GM12878 (cell line): ENCODE data around the gene EEF2K. TPM values are rescaled to one million over a fixed set of nuclear protein-coding genes. Genes with fewer than 3 reads are reported as not detected.

Experiments used
- ATAC-seq: fragments of 200-7000 bp; cut with Tn5 transposase; 3 replicates; pipeline ENCODE4 v1.9.1; 2020; ENCODE audit warnings: mild to moderate bottlenecking, moderate library complexity
- BruUV-seq: library from RNA; stranded (reverse); fragments of 400-500 nt; replicated peaks from 2 replicates; lab custom pipeline; 2021; lab: Mats Ljungman, UMichigan
- CTCF ChIA-PET: fragments of 300-600 bp; sonication (Branson Sonifier 250); formaldehyde crosslinking; extraction: SDS; loops from one replicate; lab custom pipeline; 2021; ENCODE audit warnings: inconsistent platforms; lab: Yijun Ruan, JAX
- POLR2A ChIA-PET: fragments of 350-600 bp; formaldehyde crosslinking; extraction: SDS; loops from one replicate; lab custom pipeline; 2021; ENCODE audit warnings: inconsistent platforms; lab: Charles Lee
- RAD21 ChIA-PET: fragments of 300-600 bp; sonication (Branson Sonifier 250); formaldehyde crosslinking; loops from one replicate; lab custom pipeline; 2023; ENCODE audit warnings: antibody characterized with exemption; ENCODE audit not compliant: unreplicated experiment; lab: Charles Lee
- SMC1A ChIA-PET: fragments of 300-600 bp; sonication (Branson Sonifier 250); formaldehyde crosslinking; loops from one replicate; lab custom pipeline; 2023; ENCODE audit not compliant: unreplicated experiment, uncharacterized antibody; lab: Charles Lee
- DNase-seq: peaks from one replicate; pipeline ENCODE4 v3.0.0-alpha.2; 2011; ENCODE audit warnings: low read depth, low spot score
- FAIRE-seq: peaks from 3 replicates; lab custom pipeline; 2011; peaks lifted over from hg19 to GRCh38; lab: Jason Lieb, UNC
- H2AFZ ChIP-seq: 2 replicates; pipeline ENCODE4 v1.6.0; 2011; ENCODE audit warnings: low read depth, low read length, control low read depth; ENCODE audit not compliant: control insufficient read depth
- H3K27ac ChIP-seq: 2 replicates; pipeline ENCODE4 v1.5.1; 2011; ENCODE audit warnings: control low read depth; ENCODE audit not compliant: control insufficient read depth, insufficient read depth
- H3K27me3 ChIP-seq, 2 experiments: replicated peaks in 1 of 2; 2 replicates each; pipeline versions ENCODE4 v1.6.0 to v1.6.1; 2011; ENCODE audit warnings: low read length in 1 of 2; ENCODE audit not compliant: control insufficient read depth in 2 of 2, insufficient read depth in 2 of 2
- H3K36me3 ChIP-seq, 2 experiments: 2 replicates each; pipeline ENCODE4 v1.5.1; 2011; ENCODE audit warnings: low read length in 1 of 2; ENCODE audit not compliant: control insufficient read depth in 2 of 2, insufficient read depth in 2 of 2
- H3K4me1 ChIP-seq: 2 replicates; pipeline ENCODE4 v1.6.1; 2011; ENCODE audit warnings: mild to moderate bottlenecking, low read length, moderate library complexity, mixed read lengths; ENCODE audit not compliant: control insufficient read depth, insufficient read depth
- H3K4me2 ChIP-seq: 2 replicates; pipeline ENCODE4 v1.6.0; 2011; ENCODE audit warnings: control low read depth; ENCODE audit not compliant: control insufficient read depth, insufficient read depth
- H3K4me3 ChIP-seq: fragments of 200-600 bp; sonication (generic); 2 replicates; pipeline ENCODE4 v1.5.1; 2016
- H3K79me2 ChIP-seq: 2 replicates; pipeline ENCODE4 v1.6.0; 2011; ENCODE audit warnings: low read length; ENCODE audit not compliant: control insufficient read depth, insufficient read depth
- H3K9ac ChIP-seq: 2 replicates; pipeline ENCODE4 v1.8.0; 2011; ENCODE audit warnings: low read length, control low read depth, mixed read lengths; ENCODE audit not compliant: control insufficient read depth, insufficient read depth
- H3K9me3 ChIP-seq: replicated peaks from 3 replicates; pipeline ENCODE4 v1.5.1; 2011; ENCODE audit warnings: mild to moderate bottlenecking, low read length; ENCODE audit not compliant: control insufficient read depth, insufficient read depth
- H4K20me1 ChIP-seq: 2 replicates; pipeline ENCODE4 v1.6.0; 2011; ENCODE audit not compliant: control insufficient read depth, insufficient read depth
- CBX5 ChIP-seq: sonication (generic); IDR thresholded peaks from 2 replicates; pipeline ENCODE4 v1.6.1; 2016; ENCODE audit warnings: low read depth, moderate library complexity, mild to moderate bottlenecking, inconsistent platforms
- JUNB ChIP-seq: IDR thresholded peaks from 2 replicates; pipeline ENCODE4 v1.6.1; 2016; ENCODE audit warnings: antibody characterized with exemption, mild to moderate bottlenecking
- PAX5 ChIP-seq: IDR thresholded peaks from 2 replicates; pipeline ENCODE4 v1.6.1; 2011; ENCODE audit warnings: low read depth, low read length, borderline replicate concordance
- PML ChIP-seq: IDR thresholded peaks from 2 replicates; pipeline ENCODE4 v1.6.1; 2012; ENCODE audit warnings: low read length, inconsistent platforms
- STAT1 ChIP-seq: fragments of 450-650 bp; conservative IDR thresholded peaks from 2 replicates; pipeline ENCODE4 v1.6.1; 2014; ENCODE audit warnings: antibody characterized with exemption, mild to moderate bottlenecking
- ZNF384 ChIP-seq: IDR thresholded peaks from 2 replicates; pipeline ENCODE4 v1.6.1; 2012; ENCODE audit warnings: low read depth, mild to moderate bottlenecking, low read length, improper control_type of control experiment, borderline replicate concordance
- WGBS: methylation state at CpG from one replicate; pipeline ENCODE4 v1.1.6; 2016; ENCODE audit warnings: low lambda C conversion rate; ENCODE audit not compliant: insufficient replicate concordance, insufficient coverage; ENCODE audit errors: missing lambda C conversion rate; 5-methylcytosine and 5-hydroxymethylcytosine counted together
- in situ Hi-C: fragments of 300-500 bp; cut with MboI; formaldehyde crosslinking; loops from 9 replicates; pipeline ENCODE4 v1.14.3; 2018; ENCODE audit warnings: mixed read lengths
- intact Hi-C: fragments of 100-400 bp; cut with micrococcal nuclease; formaldehyde crosslinking; loops from one replicate; pipeline ENCODE4 v1.14.2; 2022; ENCODE audit not compliant: unreplicated experiment
- polyA plus RNA-seq, 11 experiments: library from polyadenylated mRNA; depleted of rRNA in 4 of 11; unstranded in 6 of 11; stranded (reverse) in 5 of 11; fragments of >200 nt; fragmentation: Nextera tagmentation in 4 of 11; fragmentation: Illumina TruSeq in 1 of 11; extraction: Ambion mirVana in 4 of 11; extraction: Trizol in 1 of 11; gene quantifications; 1 replicate in 1 of 11; 2 replicates in 10 of 11; pipeline versions ENCODE4 v1.2.1 to v1.2.3, GENCODE V29; 2011 to 2016; ENCODE audit warnings: inconsistent platforms in 2 of 11, missing spikeins in 2 of 11, low read depth in 1 of 11
- total RNA-seq, 4 experiments: library from RNA; depleted of rRNA in 3 of 4; stranded (reverse); fragments of >200 nt in 3 of 4; fragmentation: Illumina TruSeq in 1 of 4; extraction: Trizol in 1 of 4; gene quantifications; 2 replicates each; pipeline versions ENCODE4 v1.2.1 to v1.2.3, GENCODE V29; 2013 to 2021
- TF ChIP-seq, protein P1 (sequence below): fragments of 450-650 bp; IDR thresholded peaks from 2 replicates; pipeline ENCODE4 v1.6.1; 2017; ENCODE audit warnings: mild to moderate bottlenecking, low read depth, inconsistent platforms; ENCODE audit not compliant: poor library complexity, severe bottlenecking
- TF ChIP-seq, protein P2 (sequence below): IDR thresholded peaks from 2 replicates; pipeline ENCODE4 v1.6.1; 2011; ENCODE audit warnings: borderline replicate concordance, low read depth, mild to moderate bottlenecking, moderate library complexity, low read length; ENCODE audit not compliant: insufficient read depth, poor library complexity, severe bottlenecking
- TF ChIP-seq, protein P3 (sequence below): IDR thresholded peaks from 2 replicates; pipeline ENCODE4 v1.6.1; 2012; ENCODE audit warnings: low read depth, low read length, improper control_type of control experiment
- TF ChIP-seq, protein P4 (sequence below): IDR thresholded peaks from 2 replicates; pipeline ENCODE4 v1.6.1; 2012; ENCODE audit warnings: mild to moderate bottlenecking, low read depth, low read length
- TF ChIP-seq, protein P5 (sequence below): fragments of 450-650 bp; conservative IDR thresholded peaks from 2 replicates; pipeline ENCODE4 v1.6.1; 2017; ENCODE audit warnings: mild to moderate bottlenecking, moderate library complexity

EEF2K gene
- total and polyA plus RNA-seq, 10 of the 15 experiments (the other 5 are each of a cell fraction or from before 2014, with no cell fraction given), result 2.0 to 29.6 (median 12.2) TPM

DNA sequence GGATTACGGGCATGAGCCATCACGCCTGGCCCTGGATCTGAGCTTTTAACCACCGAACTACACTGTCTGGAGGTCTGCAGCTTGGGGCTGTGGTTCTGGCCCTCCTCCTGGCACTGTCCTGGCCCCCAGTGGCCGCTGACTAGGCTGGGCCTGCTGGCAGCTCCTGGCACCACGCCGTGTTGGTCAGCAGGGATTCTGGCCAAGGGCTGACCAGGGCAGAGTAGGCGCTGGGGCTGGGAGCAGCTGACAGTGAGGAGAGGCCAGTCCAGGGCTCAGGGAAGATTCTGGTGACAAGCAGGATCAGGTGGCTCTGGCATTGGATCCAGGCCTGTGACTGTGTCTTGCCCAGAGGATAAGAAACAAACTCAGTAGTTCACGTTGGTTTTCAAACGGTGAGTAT lies 14.6 kb downstream of the EEF2K start (continued):
- TF ChIP-seq, protein P1, sequence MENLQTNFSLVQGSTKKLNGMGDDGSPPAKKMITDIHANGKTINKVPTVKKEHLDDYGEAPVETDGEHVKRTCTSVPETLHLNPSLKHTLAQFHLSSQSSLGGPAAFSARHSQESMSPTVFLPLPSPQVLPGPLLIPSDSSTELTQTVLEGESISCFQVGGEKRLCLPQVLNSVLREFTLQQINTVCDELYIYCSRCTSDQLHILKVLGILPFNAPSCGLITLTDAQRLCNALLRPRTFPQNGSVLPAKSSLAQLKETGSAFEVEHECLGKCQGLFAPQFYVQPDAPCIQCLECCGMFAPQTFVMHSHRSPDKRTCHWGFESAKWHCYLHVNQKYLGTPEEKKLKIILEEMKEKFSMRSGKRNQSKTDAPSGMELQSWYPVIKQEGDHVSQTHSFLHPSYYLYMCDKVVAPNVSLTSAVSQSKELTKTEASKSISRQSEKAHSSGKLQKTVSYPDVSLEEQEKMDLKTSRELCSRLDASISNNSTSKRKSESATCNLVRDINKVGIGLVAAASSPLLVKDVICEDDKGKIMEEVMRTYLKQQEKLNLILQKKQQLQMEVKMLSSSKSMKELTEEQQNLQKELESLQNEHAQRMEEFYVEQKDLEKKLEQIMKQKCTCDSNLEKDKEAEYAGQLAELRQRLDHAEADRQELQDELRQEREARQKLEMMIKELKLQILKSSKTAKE, result no peak
- TF ChIP-seq STAT1 (no peak), PML (no peak), JUNB (no peak)
- TF ChIP-seq, protein P2, sequence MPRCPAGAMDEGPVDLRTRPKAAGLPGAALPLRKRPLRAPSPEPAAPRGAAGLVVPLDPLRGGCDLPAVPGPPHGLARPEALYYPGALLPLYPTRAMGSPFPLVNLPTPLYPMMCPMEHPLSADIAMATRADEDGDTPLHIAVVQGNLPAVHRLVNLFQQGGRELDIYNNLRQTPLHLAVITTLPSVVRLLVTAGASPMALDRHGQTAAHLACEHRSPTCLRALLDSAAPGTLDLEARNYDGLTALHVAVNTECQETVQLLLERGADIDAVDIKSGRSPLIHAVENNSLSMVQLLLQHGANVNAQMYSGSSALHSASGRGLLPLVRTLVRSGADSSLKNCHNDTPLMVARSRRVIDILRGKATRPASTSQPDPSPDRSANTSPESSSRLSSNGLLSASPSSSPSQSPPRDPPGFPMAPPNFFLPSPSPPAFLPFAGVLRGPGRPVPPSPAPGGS, result no peak

DNA sequence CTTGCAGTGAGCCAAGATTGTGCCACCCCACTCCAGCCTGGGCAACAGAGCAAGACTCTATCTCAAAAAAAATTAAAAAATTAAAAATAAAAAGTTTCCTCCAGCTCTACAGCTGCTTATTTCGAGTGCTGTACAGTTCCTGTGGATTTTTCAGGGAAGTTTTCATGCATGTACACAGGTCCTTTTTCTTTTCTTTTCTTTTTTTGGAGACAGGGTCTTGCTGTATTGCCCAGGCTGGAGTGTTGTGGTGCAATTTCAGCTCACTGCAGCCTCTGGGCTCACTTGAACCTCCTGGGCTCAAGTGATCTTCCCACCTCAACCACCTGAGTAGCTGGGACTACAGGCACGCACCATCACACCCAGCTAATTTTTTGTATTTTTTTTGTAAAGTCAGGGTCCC lies 15.9 kb downstream of the EEF2K start:
- Histone ChIP-seq H3K9me3 (no peaks in the 10 kb centered on the region), H3K4me2 (no peak overlapping the region), H3K27me3 (no peaks in the 10 kb centered on the region), H3K27ac (no peak overlapping the region), H3K4me1 (peaks cover 12% of the 10 kb centered on the region), H3K79me2 (peaks cover 22% of the 10 kb centered on the region), H2AFZ (no peak overlapping the region), H4K20me1 (no peaks in the 10 kb centered on the region), H3K4me3 (no peak overlapping the region), H3K9ac (no peak overlapping the region), H3K36me3 (peaks cover 3 to 10% of the 10 kb centered on the region in 2 experiments)
- WGBS, result 97% methylated on average over 2 of the region's 2 CpGs
- intact Hi-C loops (no loop called here), in situ Hi-C loops (no loop called here)
- POLR2A ChIA-PET, result no interaction called here
- FAIRE-seq (no peak), DNase-seq (no peak), ATAC-seq (no peak)
- CTCF ChIA-PET, result interaction anchor here (0.9 to 1.0 kb wide), 2 partner anchors 13 to 35 kb away, joined by 3 read pairs; no protein-coding TSS in a partner anchor
- no TSS peak for BruUV-seq
- SMC1A ChIA-PET, result interaction anchor here (1.1 to 8.2 kb wide), 2 partner anchors 15 to 64 kb away, joined by 3 to 83 read pairs; partner anchors contain the start of gene EEF2K
- RAD21 ChIA-PET, result no interaction called here
- TF ChIP-seq ZNF384 (no peak), PAX5 (no peak), CBX5 (no peak)
- TF ChIP-seq, protein P3, sequence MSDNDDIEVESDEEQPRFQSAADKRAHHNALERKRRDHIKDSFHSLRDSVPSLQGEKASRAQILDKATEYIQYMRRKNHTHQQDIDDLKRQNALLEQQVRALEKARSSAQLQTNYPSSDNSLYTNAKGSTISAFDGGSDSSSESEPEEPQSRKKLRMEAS, result no peak
- TF ChIP-seq, protein P4, sequence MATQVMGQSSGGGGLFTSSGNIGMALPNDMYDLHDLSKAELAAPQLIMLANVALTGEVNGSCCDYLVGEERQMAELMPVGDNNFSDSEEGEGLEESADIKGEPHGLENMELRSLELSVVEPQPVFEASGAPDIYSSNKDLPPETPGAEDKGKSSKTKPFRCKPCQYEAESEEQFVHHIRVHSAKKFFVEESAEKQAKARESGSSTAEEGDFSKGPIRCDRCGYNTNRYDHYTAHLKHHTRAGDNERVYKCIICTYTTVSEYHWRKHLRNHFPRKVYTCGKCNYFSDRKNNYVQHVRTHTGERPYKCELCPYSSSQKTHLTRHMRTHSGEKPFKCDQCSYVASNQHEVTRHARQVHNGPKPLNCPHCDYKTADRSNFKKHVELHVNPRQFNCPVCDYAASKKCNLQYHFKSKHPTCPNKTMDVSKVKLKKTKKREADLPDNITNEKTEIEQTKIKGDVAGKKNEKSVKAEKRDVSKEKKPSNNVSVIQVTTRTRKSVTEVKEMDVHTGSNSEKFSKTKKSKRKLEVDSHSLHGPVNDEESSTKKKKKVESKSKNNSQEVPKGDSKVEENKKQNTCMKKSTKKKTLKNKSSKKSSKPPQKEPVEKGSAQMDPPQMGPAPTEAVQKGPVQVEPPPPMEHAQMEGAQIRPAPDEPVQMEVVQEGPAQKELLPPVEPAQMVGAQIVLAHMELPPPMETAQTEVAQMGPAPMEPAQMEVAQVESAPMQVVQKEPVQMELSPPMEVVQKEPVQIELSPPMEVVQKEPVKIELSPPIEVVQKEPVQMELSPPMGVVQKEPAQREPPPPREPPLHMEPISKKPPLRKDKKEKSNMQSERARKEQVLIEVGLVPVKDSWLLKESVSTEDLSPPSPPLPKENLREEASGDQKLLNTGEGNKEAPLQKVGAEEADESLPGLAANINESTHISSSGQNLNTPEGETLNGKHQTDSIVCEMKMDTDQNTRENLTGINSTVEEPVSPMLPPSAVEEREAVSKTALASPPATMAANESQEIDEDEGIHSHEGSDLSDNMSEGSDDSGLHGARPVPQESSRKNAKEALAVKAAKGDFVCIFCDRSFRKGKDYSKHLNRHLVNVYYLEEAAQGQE, result no peak
- TF ChIP-seq, protein P5, sequence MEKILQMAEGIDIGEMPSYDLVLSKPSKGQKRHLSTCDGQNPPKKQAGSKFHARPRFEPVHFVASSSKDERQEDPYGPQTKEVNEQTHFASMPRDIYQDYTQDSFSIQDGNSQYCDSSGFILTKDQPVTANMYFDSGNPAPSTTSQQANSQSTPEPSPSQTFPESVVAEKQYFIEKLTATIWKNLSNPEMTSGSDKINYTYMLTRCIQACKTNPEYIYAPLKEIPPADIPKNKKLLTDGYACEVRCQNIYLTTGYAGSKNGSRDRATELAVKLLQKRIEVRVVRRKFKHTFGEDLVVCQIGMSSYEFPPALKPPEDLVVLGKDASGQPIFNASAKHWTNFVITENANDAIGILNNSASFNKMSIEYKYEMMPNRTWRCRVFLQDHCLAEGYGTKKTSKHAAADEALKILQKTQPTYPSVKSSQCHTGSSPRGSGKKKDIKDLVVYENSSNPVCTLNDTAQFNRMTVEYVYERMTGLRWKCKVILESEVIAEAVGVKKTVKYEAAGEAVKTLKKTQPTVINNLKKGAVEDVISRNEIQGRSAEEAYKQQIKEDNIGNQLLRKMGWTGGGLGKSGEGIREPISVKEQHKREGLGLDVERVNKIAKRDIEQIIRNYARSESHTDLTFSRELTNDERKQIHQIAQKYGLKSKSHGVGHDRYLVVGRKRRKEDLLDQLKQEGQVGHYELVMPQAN, result no peak
